ENCODE results near the gene TMPRSS3. TPM values are rescaled to one million over a fixed set of nuclear protein-coding genes. Genes with fewer than 3 reads are reported as not detected.

Gene TMPRSS3
- total RNA-seq, 4 donors from 2014 or later, result 5.0 to 12.6 (median 6.2) TPM

DNA sequence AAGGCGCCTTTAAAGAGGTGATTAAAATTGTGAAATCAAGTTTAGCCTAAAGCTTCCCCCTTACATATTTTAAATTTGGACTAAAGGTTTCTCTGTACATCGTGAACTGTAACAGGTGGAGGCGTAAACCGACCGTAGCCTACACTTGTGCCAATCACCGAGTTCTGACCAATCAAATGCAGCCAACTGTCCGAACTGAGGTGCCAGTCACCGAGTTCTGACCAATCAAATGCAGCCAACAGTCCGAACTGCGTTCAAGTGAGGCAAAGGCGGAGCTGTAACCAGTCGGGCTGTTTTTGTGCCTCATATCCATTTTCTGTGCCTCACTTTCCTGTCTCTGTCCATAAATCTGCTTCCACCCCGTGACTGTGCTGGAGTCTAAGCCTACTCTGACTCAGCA is 36.9 kb downstream of the TMPRSS3 start:
- 88 to 93% methylated on average over 13 of the region's 13 CpGs for whole genome bisulfite sequencing, 2 donors

DNA sequence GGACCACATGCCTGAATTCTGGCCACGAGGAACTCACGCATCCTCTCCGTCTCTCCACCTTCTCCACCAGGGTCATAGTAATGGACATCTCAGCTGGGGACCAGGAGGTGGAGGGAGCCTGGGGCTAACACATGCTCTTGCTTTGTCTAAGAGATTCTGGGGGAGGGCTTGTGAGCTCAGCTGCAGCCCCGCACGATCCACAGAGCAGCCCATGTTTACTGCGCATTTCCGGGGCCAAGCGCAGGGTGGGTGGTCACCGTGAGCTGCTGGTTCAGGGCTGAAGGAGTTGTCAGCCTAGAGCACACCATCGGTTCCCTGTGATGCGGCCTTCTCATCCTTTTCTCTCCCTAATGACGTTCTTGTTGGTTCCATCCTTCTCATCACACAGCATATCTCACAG is 37.6 kb downstream of the TMPRSS3 start:
- no peaks in the 10 kb centered on the region for H3K27me3 ChIP-seq
- 94 to 97% methylated on average over 12 of the region's 12 CpGs for WGBS, 2 donors

More for the DNA sequence above, 36.9 kb downstream of the TMPRSS3 start:
- Histone ChIP-seq H3K4me3 (replicated peaks in 1 of 3) (no peak overlapping the region), H3K36me3 (no peaks in the 10 kb centered on the region), H3K27ac (peak overlapping the region in 1 of 3 donors; percentile 84), H3K4me1 (peaks cover 38 to 43% of the 10 kb centered on the region in 2 donors), H3K9me3 (no peaks in the 10 kb centered on the region), H3K27me3 (no peaks in the 10 kb centered on the region)
- no peak for DNase-seq
- intact Hi-C loops (cut with DNase I), result no loop called here
- TF ChIP-seq, protein P1, sequence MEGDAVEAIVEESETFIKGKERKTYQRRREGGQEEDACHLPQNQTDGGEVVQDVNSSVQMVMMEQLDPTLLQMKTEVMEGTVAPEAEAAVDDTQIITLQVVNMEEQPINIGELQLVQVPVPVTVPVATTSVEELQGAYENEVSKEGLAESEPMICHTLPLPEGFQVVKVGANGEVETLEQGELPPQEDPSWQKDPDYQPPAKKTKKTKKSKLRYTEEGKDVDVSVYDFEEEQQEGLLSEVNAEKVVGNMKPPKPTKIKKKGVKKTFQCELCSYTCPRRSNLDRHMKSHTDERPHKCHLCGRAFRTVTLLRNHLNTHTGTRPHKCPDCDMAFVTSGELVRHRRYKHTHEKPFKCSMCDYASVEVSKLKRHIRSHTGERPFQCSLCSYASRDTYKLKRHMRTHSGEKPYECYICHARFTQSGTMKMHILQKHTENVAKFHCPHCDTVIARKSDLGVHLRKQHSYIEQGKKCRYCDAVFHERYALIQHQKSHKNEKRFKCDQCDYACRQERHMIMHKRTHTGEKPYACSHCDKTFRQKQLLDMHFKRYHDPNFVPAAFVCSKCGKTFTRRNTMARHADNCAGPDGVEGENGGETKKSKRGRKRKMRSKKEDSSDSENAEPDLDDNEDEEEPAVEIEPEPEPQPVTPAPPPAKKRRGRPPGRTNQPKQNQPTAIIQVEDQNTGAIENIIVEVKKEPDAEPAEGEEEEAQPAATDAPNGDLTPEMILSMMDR (IDR thresholded peaks at IDR 0.05), result no peak
- no peak for TF ChIP-seq POLR2A (IDR thresholded peaks at IDR 0.05)

DNA sequence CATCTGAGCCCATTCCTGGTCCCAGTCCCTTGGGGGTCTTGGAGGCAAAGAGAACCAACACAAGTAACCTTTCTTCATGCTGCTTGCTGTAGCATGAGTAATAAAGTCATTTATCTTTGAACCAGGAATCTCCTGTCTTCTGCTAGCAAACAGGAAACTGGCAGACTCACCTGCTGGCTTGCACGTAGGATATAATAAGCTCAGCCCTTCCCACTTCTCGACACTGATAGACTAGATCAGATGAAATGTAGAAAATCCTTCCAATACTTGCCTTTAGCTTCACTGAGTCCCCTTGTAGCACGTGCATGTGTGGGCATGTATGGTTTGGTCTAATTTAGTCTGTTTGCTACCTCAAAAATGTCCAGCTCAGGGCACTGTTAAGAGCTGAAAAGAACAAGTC is 38.5 kb downstream of the TMPRSS3 start:
- WGBS, 2 donors, result 70 to 74% methylated on average over 3 of the region's 3 CpGs
- DNase-seq, result no peak
- H3K4me3 ChIP-seq (replicated peaks in 1 of 3), result no peak overlapping the region
- TF ChIP-seq, protein P1 (IDR thresholded peaks at IDR 0.05), result no peak
- TF ChIP-seq POLR2A (IDR thresholded peaks at IDR 0.05), result no peak
- peak overlapping the region; percentile 84 to 90 (median 88) for H3K27ac ChIP-seq
- H3K4me1 ChIP-seq, result peaks cover 38 to 44% of the 10 kb centered on the region in 2 donors
- no peaks in the 10 kb centered on the region for H3K9me3 ChIP-seq
- intact Hi-C loops (cut with DNase I), result no loop called here
- H3K36me3 ChIP-seq, result no peaks in the 10 kb centered on the region
- H3K27me3 ChIP-seq, result no peaks in the 10 kb centered on the region

More for the DNA sequence above, 37.6 kb downstream of the TMPRSS3 start:
- Histone ChIP-seq H3K4me3 (replicated peaks in 1 of 3) (no peak overlapping the region), H3K4me1 (peaks cover 42% of the 10 kb centered on the region in 2 donors), H3K36me3 (no peaks in the 10 kb centered on the region), H3K27ac (peak overlapping the region in 2 of 3 donors; percentile 84 to 88), H3K9me3 (no peaks in the 10 kb centered on the region)
- DNase-seq, result no peak
- intact Hi-C loops (cut with DNase I), result no loop called here
- TF ChIP-seq, protein P1 (IDR thresholded peaks at IDR 0.05), result no peak
- TF ChIP-seq POLR2A (IDR thresholded peaks at IDR 0.05), result no peak

DNA sequence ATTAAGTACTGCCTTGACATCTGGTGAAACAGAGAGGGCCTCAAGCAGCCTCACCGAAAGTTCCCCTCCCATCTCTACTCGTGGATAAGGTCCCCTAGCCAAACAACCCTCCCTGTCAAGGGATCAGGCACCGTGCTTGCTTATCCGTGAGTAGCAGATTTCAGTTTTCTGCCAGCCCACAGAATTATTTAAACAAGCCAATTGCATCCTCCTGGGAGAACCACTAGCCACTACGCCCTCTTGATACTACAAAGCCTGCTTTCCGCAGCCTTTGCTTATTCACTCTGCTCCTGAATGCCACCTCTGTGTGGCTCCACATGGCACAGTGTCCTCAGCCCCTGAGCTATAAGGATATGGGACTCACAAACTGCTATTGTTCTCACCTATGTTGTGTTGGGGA is 39.2 kb downstream of the TMPRSS3 start:
- no peak overlapping the region for H3K4me3 ChIP-seq (replicated peaks in 1 of 3)
- TF ChIP-seq POLR2A (IDR thresholded peaks at IDR 0.05), result peak in 1 of 2 donors; percentile 55
- TF ChIP-seq, protein P1 (IDR thresholded peaks at IDR 0.05), result no peak
- DNase-seq, result peak; percentile 52 to 61
- 23 to 34% methylated on average over 6 of the region's 6 CpGs for WGBS, 2 donors
- peaks cover 40 to 45% of the 10 kb centered on the region in 2 donors for H3K4me1 ChIP-seq
- intact Hi-C loops (cut with DNase I), result no loop called here
- peak overlapping the region; percentile 84 to 90 (median 88) for H3K27ac ChIP-seq
- no peaks in the 10 kb centered on the region for H3K36me3 ChIP-seq
- no peaks in the 10 kb centered on the region for H3K9me3 ChIP-seq
- no peaks in the 10 kb centered on the region for H3K27me3 ChIP-seq

DNA sequence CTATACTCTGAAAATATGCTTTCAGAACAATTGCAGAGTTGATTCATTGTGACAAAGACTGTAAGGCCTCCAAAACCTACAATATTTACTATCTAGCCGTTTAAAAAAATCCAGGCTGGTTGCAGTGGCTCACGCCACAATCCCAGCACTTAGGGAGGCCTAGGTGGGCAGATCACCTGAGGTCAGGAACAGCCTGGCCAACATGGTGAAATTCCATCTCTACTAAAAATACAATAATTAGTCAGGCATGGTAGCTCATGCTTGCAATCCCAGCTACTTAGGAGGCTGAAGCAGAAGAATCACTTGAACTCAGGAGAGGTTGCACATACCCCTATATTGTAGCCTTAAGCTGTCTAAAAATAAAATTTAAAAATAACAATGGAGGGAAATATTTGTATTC is 39.8 kb downstream of the TMPRSS3 start:
- intact Hi-C loops (cut with DNase I), result no loop called here
- Histone ChIP-seq H3K36me3 (no peaks in the 10 kb centered on the region), H3K4me1 (peaks cover 46 to 51% of the 10 kb centered on the region in 2 donors), H3K27me3 (no peaks in the 10 kb centered on the region), H3K4me3 (replicated peaks in 1 of 3) (no peak overlapping the region), H3K9me3 (no peaks in the 10 kb centered on the region), H3K27ac (peak overlapping the region; percentile 85 to 90 (median 88))
- DNase-seq, result peak; percentile 80 to 81
- WGBS, 2 donors, result 33 to 35% methylated on average over 2 of the region's 2 CpGs
- TF ChIP-seq POLR2A (IDR thresholded peaks at IDR 0.05), result no peak
- TF ChIP-seq, protein P1 (IDR thresholded peaks at IDR 0.05), result no peak

Measured in thyroid gland (tissue), 4 donors.